ENCODE data around the gene SCLT1. TPM values are rescaled to one million over a fixed set of nuclear protein-coding genes. Genes with fewer than 3 reads are reported as not detected.
"Not testable (repeated sequence)": the region's sequence is repeated elsewhere in the genome, so short reads cannot be mapped to it uniquely, and the experiment has no call there.

SCLT1 gene
- total RNA-seq, 2 donors from 2014 or later: 9.5 to 14.0 TPM

DNA sequence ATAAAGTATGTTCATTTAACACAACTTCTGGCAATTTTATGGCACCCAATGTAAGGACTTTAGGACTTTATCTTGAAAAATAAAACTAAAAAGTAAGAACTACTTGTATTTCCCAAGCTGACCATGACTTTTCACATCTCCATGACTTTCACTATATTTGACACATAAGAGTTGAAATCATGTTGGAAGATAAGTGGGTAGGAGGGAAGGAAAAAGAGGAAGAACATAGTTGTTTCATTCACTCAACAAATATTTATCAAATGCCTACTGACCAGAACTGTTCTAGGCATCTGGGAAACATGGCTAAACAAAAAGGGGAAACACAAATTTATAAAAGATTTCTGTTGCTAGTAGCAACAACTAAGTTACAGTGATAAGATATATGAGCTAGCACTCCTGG is 16.0 kb downstream of the SCLT1 start:
- no peak for DNase-seq (ENCODE audit: low spot score)
- Histone ChIP-seq H3K27me3 (replicated peaks; ENCODE audit: insufficient read depth) (no peaks in the 10 kb centered on the region), H3K27ac (no peak overlapping the region), H3K4me3 (no peak overlapping the region), H3K4me1 (ENCODE audit: control insufficient read depth in 1 of 2, low read depth in 2 of 2) (no peaks in the 10 kb centered on the region), H3K36me3 (peaks cover 18% of the 10 kb centered on the region), H3K9me3 (peaks cover under 1% of the 10 kb centered on the region)
- ATAC-seq (ENCODE audit: insufficient number of reproducible peaks, low FRiP score, low read depth): no peak
- TF ChIP-seq, protein P1, sequence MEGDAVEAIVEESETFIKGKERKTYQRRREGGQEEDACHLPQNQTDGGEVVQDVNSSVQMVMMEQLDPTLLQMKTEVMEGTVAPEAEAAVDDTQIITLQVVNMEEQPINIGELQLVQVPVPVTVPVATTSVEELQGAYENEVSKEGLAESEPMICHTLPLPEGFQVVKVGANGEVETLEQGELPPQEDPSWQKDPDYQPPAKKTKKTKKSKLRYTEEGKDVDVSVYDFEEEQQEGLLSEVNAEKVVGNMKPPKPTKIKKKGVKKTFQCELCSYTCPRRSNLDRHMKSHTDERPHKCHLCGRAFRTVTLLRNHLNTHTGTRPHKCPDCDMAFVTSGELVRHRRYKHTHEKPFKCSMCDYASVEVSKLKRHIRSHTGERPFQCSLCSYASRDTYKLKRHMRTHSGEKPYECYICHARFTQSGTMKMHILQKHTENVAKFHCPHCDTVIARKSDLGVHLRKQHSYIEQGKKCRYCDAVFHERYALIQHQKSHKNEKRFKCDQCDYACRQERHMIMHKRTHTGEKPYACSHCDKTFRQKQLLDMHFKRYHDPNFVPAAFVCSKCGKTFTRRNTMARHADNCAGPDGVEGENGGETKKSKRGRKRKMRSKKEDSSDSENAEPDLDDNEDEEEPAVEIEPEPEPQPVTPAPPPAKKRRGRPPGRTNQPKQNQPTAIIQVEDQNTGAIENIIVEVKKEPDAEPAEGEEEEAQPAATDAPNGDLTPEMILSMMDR (IDR thresholded peaks at IDR 0.05): no peak

DNA sequence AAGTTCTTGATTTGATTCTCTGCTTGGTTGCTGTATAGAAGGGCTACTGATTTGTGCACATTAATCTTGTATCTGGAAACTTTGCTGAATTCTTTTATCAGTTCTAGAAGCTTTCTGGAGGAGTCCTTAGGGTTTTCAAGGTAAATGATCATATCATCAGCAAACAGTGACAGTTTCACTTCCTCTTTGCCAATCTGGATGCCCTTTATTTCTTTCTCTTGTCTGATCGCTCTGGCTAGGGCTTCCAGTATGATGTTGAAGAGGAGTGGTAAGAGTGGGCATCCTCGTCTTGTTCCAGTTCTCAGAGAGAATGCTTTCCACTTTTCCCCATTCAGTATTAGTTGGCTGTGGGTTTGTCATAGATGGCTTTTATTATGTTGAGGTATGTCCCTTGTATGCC is 23.8 kb downstream of the SCLT1 start:
- DNase-seq (ENCODE audit: low spot score); H3K27me3 ChIP-seq (replicated peaks; ENCODE audit: insufficient read depth); H3K9me3 ChIP-seq: not testable (repeated sequence)

GRCh38 chr4:129064717-129065116 is 28.6 kb downstream of the SCLT1 start:
- Histone ChIP-seq H3K4me1 (ENCODE audit: control insufficient read depth in 1 of 2, low read depth in 2 of 2) (no peaks in the 10 kb centered on the region), H3K4me3 (no peak overlapping the region), H3K27ac (no peak overlapping the region), H3K9me3 (peaks cover 39% of the 10 kb centered on the region), H3K27me3 (replicated peaks; ENCODE audit: insufficient read depth) (no peaks in the 10 kb centered on the region), H3K36me3 (no peaks in the 10 kb centered on the region)
- ATAC-seq (ENCODE audit: insufficient number of reproducible peaks, low FRiP score, low read depth): no peak
- DNase-seq (ENCODE audit: low spot score): no peak
- TF ChIP-seq, protein P1 (IDR thresholded peaks at IDR 0.05): no peak

More for the DNA sequence above, 23.8 kb downstream of the SCLT1 start:
- not testable (repeated sequence) for ATAC-seq (ENCODE audit: insufficient number of reproducible peaks, low FRiP score, low read depth); H3K27ac ChIP-seq; H3K4me3 ChIP-seq; H3K36me3 ChIP-seq; H3K4me1 ChIP-seq (ENCODE audit: control insufficient read depth in 1 of 2, low read depth in 2 of 2)

GRCh38 chr4:129063640-129064039 is 29.7 kb downstream of the SCLT1 start:
- H3K4me1 ChIP-seq (ENCODE audit: control insufficient read depth in 1 of 2, low read depth in 2 of 2): no peaks in the 10 kb centered on the region
- DNase-seq (ENCODE audit: low spot score) (no peak), ATAC-seq (ENCODE audit: insufficient number of reproducible peaks, low FRiP score, low read depth) (no peak)
- TF ChIP-seq, protein P1 (IDR thresholded peaks at IDR 0.05): no peak
- H3K27ac ChIP-seq: no peak overlapping the region
- no peak overlapping the region for H3K4me3 ChIP-seq
- peaks cover 50% of the 10 kb centered on the region for H3K9me3 ChIP-seq
- no peaks in the 10 kb centered on the region for H3K36me3 ChIP-seq
- no peaks in the 10 kb centered on the region for H3K27me3 ChIP-seq (replicated peaks; ENCODE audit: insufficient read depth)

DNA sequence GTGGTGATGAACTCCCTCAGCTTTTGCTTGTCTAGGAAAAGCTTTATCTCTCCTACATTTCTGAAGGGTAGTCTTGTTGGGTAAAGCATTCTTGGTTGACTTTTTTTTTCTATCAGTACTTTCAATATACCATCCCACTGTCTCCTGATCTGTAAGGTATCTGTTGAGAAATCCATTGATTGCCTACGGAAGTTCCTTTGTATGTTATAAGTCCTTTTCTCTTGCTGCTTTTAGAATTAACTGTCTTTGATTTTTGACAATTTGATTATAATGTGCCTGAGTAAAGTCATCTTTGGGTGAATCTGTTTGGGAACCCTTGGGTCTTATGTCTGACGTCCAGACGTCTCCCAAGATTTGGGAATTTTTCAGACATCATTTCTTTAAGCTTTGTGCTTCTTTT is 30.8 kb downstream of the SCLT1 start:
- Histone ChIP-seq H3K36me3 (no peaks in the 10 kb centered on the region), H3K9me3 (peaks cover 53% of the 10 kb centered on the region), H3K27me3 (replicated peaks; ENCODE audit: insufficient read depth) (no peaks in the 10 kb centered on the region), H3K4me1 (ENCODE audit: control insufficient read depth in 1 of 2, low read depth in 2 of 2) (no peaks in the 10 kb centered on the region), H3K4me3 (no peak overlapping the region), H3K27ac (no peak overlapping the region)
- TF ChIP-seq, protein P1 (IDR thresholded peaks at IDR 0.05): no peak
- ATAC-seq (ENCODE audit: insufficient number of reproducible peaks, low FRiP score, low read depth) (no peak), DNase-seq (ENCODE audit: low spot score) (no peak)

- DNase-seq (ENCODE audit: low spot score) (no peak), ATAC-seq (ENCODE audit: insufficient number of reproducible peaks, low FRiP score, low read depth) (no peak)
- Histone ChIP-seq H3K36me3 (no peaks in the 10 kb centered on the region), H3K4me3 (no peak overlapping the region), H3K27ac (no peak overlapping the region), H3K27me3 (replicated peaks; ENCODE audit: insufficient read depth) (no peaks in the 10 kb centered on the region), H3K4me1 (ENCODE audit: control insufficient read depth in 1 of 2, low read depth in 2 of 2) (no peaks in the 10 kb centered on the region), H3K9me3 (peaks cover 77% of the 10 kb centered on the region)
- TF ChIP-seq, protein P1 (IDR thresholded peaks at IDR 0.05): no peak
Observed at GRCh38 chr4:129059028-129059427, 34.3 kb downstream of the SCLT1 start.
